GM12878 (cell line): ENCODE measurements around the gene UBB. TPM values are rescaled to one million over a fixed set of nuclear protein-coding genes. Genes with fewer than 3 reads are reported as not detected.

Experiments
- ATF7 ChIP-seq: fragments of 450-650 bp; IDR thresholded peaks from 2 replicates; pipeline ENCODE4 v1.6.1; 2016; ENCODE audit warnings: low read depth, mild to moderate bottlenecking
- CBFB ChIP-seq: IDR thresholded peaks from 2 replicates; pipeline ENCODE4 v1.6.1; 2016; ENCODE audit warnings: antibody characterized with exemption, low read depth
- CTCF ChIP-seq, 3 experiments: IDR thresholded peaks in 2 of 3; conservative IDR thresholded peaks in 1 of 3; 2 replicates each; pipeline ENCODE4 v1.5.1; 2011; ENCODE audit warnings: low read depth in 3 of 3, low read length in 3 of 3, mild to moderate bottlenecking in 3 of 3, control low read depth in 2 of 3, moderate library complexity in 2 of 3, inconsistent platforms in 1 of 3, mixed read lengths in 1 of 3; ENCODE audit not compliant: control insufficient read depth in 2 of 3, insufficient read depth in 1 of 3; ENCODE audit errors: extremely low read depth in 1 of 3
- E4F1 ChIP-seq: fragments of 450-650 bp; IDR thresholded peaks from 2 replicates; pipeline ENCODE4 v1.6.1; 2018; ENCODE audit warnings: borderline replicate concordance, mild to moderate bottlenecking; ENCODE audit not compliant: partially characterized antibody
- EED ChIP-seq: sonication (generic); IDR thresholded peaks from 2 replicates; pipeline ENCODE4 v1.6.1; 2016; ENCODE audit warnings: antibody characterized with exemption, low read depth
- EP300 ChIP-seq, 2 experiments: fragments of 150-350 bp in 1 of 2; IDR thresholded peaks; 2 replicates each; pipeline ENCODE4 v1.6.1; 2011 to 2012; ENCODE audit warnings: low read depth in 2 of 2, low read length in 2 of 2, borderline replicate concordance in 1 of 2, improper control_type of control experiment in 1 of 2, inconsistent platforms in 1 of 2; ENCODE audit not compliant: control insufficient read depth in 1 of 2
- HDAC2 ChIP-seq: fragments of 200-600 bp; sonication (generic); IDR thresholded peaks from 2 replicates; pipeline ENCODE4 v1.6.1; 2017
- LARP7 ChIP-seq: fragments of 450-650 bp; IDR thresholded peaks from 2 replicates; pipeline ENCODE4 v1.6.1; 2017; ENCODE audit warnings: mild to moderate bottlenecking
- MEF2B ChIP-seq: fragments of 450-650 bp; IDR thresholded peaks from 2 replicates; pipeline ENCODE4 v1.6.1; 2018; ENCODE audit warnings: mild to moderate bottlenecking, moderate library complexity; ENCODE audit not compliant: partially characterized antibody, poor library complexity, severe bottlenecking
- MLLT1 ChIP-seq: fragments of 450-650 bp; IDR thresholded peaks from 2 replicates; pipeline ENCODE4 v1.6.1; 2016; ENCODE audit warnings: mild to moderate bottlenecking
- NFXL1 ChIP-seq: fragments of 450-650 bp; IDR thresholded peaks from 2 replicates; pipeline ENCODE4 v1.6.1; 2017; ENCODE audit warnings: antibody characterized with exemption, mild to moderate bottlenecking, borderline replicate concordance
- NR2C1 ChIP-seq: fragments of 450-650 bp; IDR thresholded peaks from 2 replicates; pipeline ENCODE4 v1.6.1; 2017; ENCODE audit warnings: antibody characterized with exemption, mild to moderate bottlenecking, moderate library complexity
- NRF1 ChIP-seq: conservative IDR thresholded peaks from 2 replicates; pipeline ENCODE4 v1.6.1; 2011; ENCODE audit warnings: mild to moderate bottlenecking, low read depth, low read length, improper control_type of control experiment
- RELA ChIP-seq: fragments of 450-650 bp; IDR thresholded peaks from 2 replicates; pipeline ENCODE4 v1.8.0; 2014; ENCODE audit warnings: borderline replicate concordance; ENCODE audit not compliant: partially characterized antibody
- SMAD1 ChIP-seq: fragments of 450-650 bp; IDR thresholded peaks from 2 replicates; pipeline ENCODE4 v1.6.1; 2018; ENCODE audit warnings: mild to moderate bottlenecking, low read depth; ENCODE audit not compliant: partially characterized antibody
- SMAD5 ChIP-seq: IDR thresholded peaks from 2 replicates; pipeline ENCODE4 v1.6.1; 2016; ENCODE audit warnings: antibody characterized with exemption, low read depth
- SPI1 ChIP-seq: IDR thresholded peaks from 2 replicates; pipeline ENCODE4 v1.6.1; 2011; ENCODE audit warnings: low read depth, mild to moderate bottlenecking, low read length, moderate library complexity, borderline replicate concordance; ENCODE audit not compliant: insufficient read depth
- WRNIP1 ChIP-seq: IDR thresholded peaks from 2 replicates; pipeline ENCODE4 v1.6.1; 2011; ENCODE audit warnings: low read depth, low read length, improper control_type of control experiment, borderline replicate concordance
- YBX1 ChIP-seq: fragments of 450-650 bp; IDR thresholded peaks from 2 replicates; pipeline ENCODE4 v1.6.1; 2016; ENCODE audit warnings: antibody characterized with exemption
- ZBTB4 ChIP-seq: fragments of 450-650 bp; formaldehyde crosslinking; IDR thresholded peaks from 2 replicates; pipeline ENCODE4 v1.4.0; 2022; ENCODE audit warnings: mild to moderate bottlenecking, moderate library complexity
- ZNF24 ChIP-seq: fragments of 450-650 bp; IDR thresholded peaks from 2 replicates; pipeline ENCODE4 v1.6.1; 2017; ENCODE audit warnings: antibody characterized with exemption, mild to moderate bottlenecking
- ZNF384 ChIP-seq: IDR thresholded peaks from 2 replicates; pipeline ENCODE4 v1.6.1; 2012; ENCODE audit warnings: low read depth, mild to moderate bottlenecking, low read length, improper control_type of control experiment, borderline replicate concordance
- polyA plus RNA-seq, 11 experiments: library from polyadenylated mRNA; depleted of rRNA in 4 of 11; unstranded in 6 of 11; stranded (reverse) in 5 of 11; fragments of >200 nt; fragmentation: Nextera tagmentation in 4 of 11; fragmentation: Illumina TruSeq in 1 of 11; extraction: Ambion mirVana in 4 of 11; extraction: Trizol in 1 of 11; gene quantifications; 1 replicate in 1 of 11; 2 replicates in 10 of 11; pipeline versions ENCODE4 v1.2.1 to v1.2.3, GENCODE V29; 2011 to 2016; ENCODE audit warnings: inconsistent platforms in 2 of 11, missing spikeins in 2 of 11, low read depth in 1 of 11
- total RNA-seq, 4 experiments: library from RNA; depleted of rRNA in 3 of 4; stranded (reverse); fragments of >200 nt in 3 of 4; fragmentation: Illumina TruSeq in 1 of 4; extraction: Trizol in 1 of 4; gene quantifications; 2 replicates each; pipeline versions ENCODE4 v1.2.1 to v1.2.3, GENCODE V29; 2013 to 2021

Gene UBB
- total and polyA plus RNA-seq, 10 of the 15 experiments (the other 5 are each of a cell fraction or from before 2014, with no cell fraction given) = 1,133 to 4,246 (median 2,099) TPM

- TF ChIP-seq ZBTB4 (CRISPR knock-in tag) (no peak), ATF7 (no peak), EED (peak; percentile 91), HDAC2 (no peak), NR2C1 (no peak), SMAD1 (no peak), ZNF24 (no peak), CTCF (IDR thresholded peaks at IDR 0.05 in 2 of 3, conservative IDR thresholded peaks at IDR 0.05 in 1 of 3; ENCODE audit: control insufficient read depth in 2 of 3, extremely low read depth in 1 of 3, insufficient read depth in 1 of 3, low read depth in 3 of 3, low read length in 3 of 3) (no peak), ZNF384 (no peak), NRF1 (no peak), SPI1 (no peak), RELA (no peak), WRNIP1 (no peak), MLLT1 (0 out of 2 replicates have a peak, but pooled peaks have one; percentile 17), E4F1 (no peak), YBX1 (no peak), EP300 (IDR thresholded peaks at IDR 0.05; ENCODE audit: borderline replicate concordance in 1 of 2, control insufficient read depth in 1 of 2, low read depth in 2 of 2, low read length in 2 of 2) (peak in 1 of 2 experiments; percentile 30; a peak in 1 of 4 replicates), LARP7 (no peak), MEF2B (no peak), SMAD5 (no peak), CBFB (0 out of 2 replicates have a peak, but pooled peaks have one; percentile 28), NFXL1 (no peak)
Observed at GRCh38 chr17:16419929-16420271, 39.0 kb downstream of the UBB start (continued).
